Frontal cortex (tissue), 4 donors: ENCODE results near the gene ZNF791. TPM values are rescaled to one million over a fixed set of nuclear protein-coding genes. Genes with fewer than 3 reads are reported as not detected.
"Not testable (repeated sequence)": the region's sequence is repeated elsewhere in the genome, so short reads cannot be mapped to it uniquely, and the experiment has no call there.

ENCODE experiments used
- DNase-seq, 2 donors: peaks; one replicate each; pipeline ENCODE4 v3.0.0; 2012; ENCODE audit warnings: low spot score in 2 of 2
- FAIRE-seq: peaks from 2 replicates; lab custom pipeline; 2012; peaks lifted over from hg19 to GRCh38; lab: Jason Lieb, UNC
- total RNA-seq: library from RNA; depleted of rRNA; stranded (reverse); fragments of >200 nt; gene quantifications from one replicate; pipeline ENCODE4 v1.2.3, GENCODE V29; 2014
- donor health status: control.
- donor health status: control.
- donor health status: control.

ZNF791 gene
- total RNA-seq, 1 donor from 2014 or later: 25.3 TPM

- no peak for FAIRE-seq
These were observed 17.6 kb downstream of the ZNF791 start for GRCh38 chr19:12628040-12629022.

GRCh38 chr19:12629215-12629614 is 18.5 kb downstream of the ZNF791 start:
- FAIRE-seq (no peak), DNase-seq (no peak)

More at GRCh38 chr19:12628040-12629022, 17.6 kb downstream of the ZNF791 start:
- DNase-seq: no peak

- DNase-seq (no peak), FAIRE-seq (no peak)
These were observed 25.9 kb downstream of the ZNF791 start for GRCh38 chr19:12636631-12637030.

- FAIRE-seq (no peak), DNase-seq (no peak)
These were observed 28.0 kb downstream of the ZNF791 start for GRCh38 chr19:12638611-12639182.

GRCh38 chr19:12639901-12640613 is 29.3 kb downstream of the ZNF791 start:
- no peak for FAIRE-seq
- DNase-seq: peak; percentile 71 to 93

GRCh38 chr19:12641456-12641855 is 30.7 kb downstream of the ZNF791 start:
- FAIRE-seq: no peak
- DNase-seq: no peak

GRCh38 chr19:12642506-12642905 is 31.8 kb downstream of the ZNF791 start:
- FAIRE-seq (no peak), DNase-seq (no peak)

- FAIRE-seq, DNase-seq: not testable (repeated sequence)
These were observed 33.0 kb downstream of the ZNF791 start for GRCh38 chr19:12643716-12644115.

GRCh38 chr19:12646551-12646950 is 35.8 kb downstream of the ZNF791 start:
- DNase-seq (peak; percentile 11 to 16), FAIRE-seq (no peak)

GRCh38 chr19:12647047-12647446 is 36.3 kb downstream of the ZNF791 start:
- peak in 1 of 2 donors; percentile 12 for DNase-seq
- FAIRE-seq: no peak

GRCh38 chr19:12647490-12648071 is 36.9 kb downstream of the ZNF791 start:
- FAIRE-seq (no peak), DNase-seq (peak; percentile 26 to 69)

- DNase-seq (peak; percentile 28 to 52), FAIRE-seq (no peak)
These were observed 37.4 kb downstream of the ZNF791 start for GRCh38 chr19:12648088-12648487.

- DNase-seq (no peak), FAIRE-seq (no peak)
These were observed 39.2 kb downstream of the ZNF791 start for GRCh38 chr19:12649941-12650340.

- DNase-seq (no peak), FAIRE-seq (no peak)
These were observed 41.5 kb downstream of the ZNF791 start for GRCh38 chr19:12652219-12652618.

GRCh38 chr19:12655546-12655945 is 44.8 kb downstream of the ZNF791 start:
- DNase-seq: no peak
- no peak for FAIRE-seq

GRCh38 chr19:12656899-12657571 is 46.3 kb downstream of the ZNF791 start:
- FAIRE-seq (no peak), DNase-seq (no peak)

- DNase-seq: no peak
- no peak for FAIRE-seq
These were observed 47.2 kb downstream of the ZNF791 start for GRCh38 chr19:12657966-12658365.

GRCh38 chr19:12660980-12661379 is 50.3 kb downstream of the ZNF791 start:
- no peak for FAIRE-seq
- DNase-seq: no peak

- FAIRE-seq: no peak
- no peak for DNase-seq
These were observed 53.9 kb downstream of the ZNF791 start for GRCh38 chr19:12664406-12665280.
